Neural cell (in vitro differentiated cells): ENCODE results near the gene CAPN13.

Experiments
- EZH2 ChIP-seq: fragments of 200-600, 300-800 bp; shearing (Covaris generic), sonication (generic); IDR thresholded peaks from 2 replicates; pipeline ENCODE4 v1.6.1; 2014; ENCODE audit warnings: antibody characterized with exemption, low read length, borderline replicate concordance, mild to moderate bottlenecking; ENCODE audit not compliant: insufficient read depth, poor library complexity, severe bottlenecking
- MXI1 ChIP-seq: fragments of 450-650 bp; conservative IDR thresholded peaks from 2 replicates; pipeline ENCODE4 v1.6.1; 2014; ENCODE audit warnings: antibody characterized with exemption, mild to moderate bottlenecking; ENCODE audit not compliant: poor library complexity, severe bottlenecking
- POLR2AphosphoS5 ChIP-seq: IDR thresholded peaks from 2 replicates; pipeline ENCODE4 v1.6.1; 2012
- RAD21 ChIP-seq: fragments of 450-650 bp; conservative IDR thresholded peaks from 2 replicates; pipeline ENCODE4 v1.6.1; 2014; ENCODE audit warnings: antibody characterized with exemption, mild to moderate bottlenecking, moderate library complexity
- TAF1 ChIP-seq: IDR thresholded peaks from 2 replicates; pipeline ENCODE4 v1.6.1; 2012; ENCODE audit warnings: low read depth
- TF ChIP-seq, protein P1 (sequence below): fragments of 450-650 bp; IDR thresholded peaks from 2 replicates; pipeline ENCODE4 v1.5.1; 2014; ENCODE audit warnings: antibody characterized with exemption, mild to moderate bottlenecking, moderate library complexity; ENCODE audit not compliant: poor library complexity, severe bottlenecking
- TF ChIP-seq, protein P2 (sequence below): IDR thresholded peaks from 2 replicates; pipeline ENCODE4 v1.6.1; 2012; ENCODE audit warnings: borderline replicate concordance

DNA sequence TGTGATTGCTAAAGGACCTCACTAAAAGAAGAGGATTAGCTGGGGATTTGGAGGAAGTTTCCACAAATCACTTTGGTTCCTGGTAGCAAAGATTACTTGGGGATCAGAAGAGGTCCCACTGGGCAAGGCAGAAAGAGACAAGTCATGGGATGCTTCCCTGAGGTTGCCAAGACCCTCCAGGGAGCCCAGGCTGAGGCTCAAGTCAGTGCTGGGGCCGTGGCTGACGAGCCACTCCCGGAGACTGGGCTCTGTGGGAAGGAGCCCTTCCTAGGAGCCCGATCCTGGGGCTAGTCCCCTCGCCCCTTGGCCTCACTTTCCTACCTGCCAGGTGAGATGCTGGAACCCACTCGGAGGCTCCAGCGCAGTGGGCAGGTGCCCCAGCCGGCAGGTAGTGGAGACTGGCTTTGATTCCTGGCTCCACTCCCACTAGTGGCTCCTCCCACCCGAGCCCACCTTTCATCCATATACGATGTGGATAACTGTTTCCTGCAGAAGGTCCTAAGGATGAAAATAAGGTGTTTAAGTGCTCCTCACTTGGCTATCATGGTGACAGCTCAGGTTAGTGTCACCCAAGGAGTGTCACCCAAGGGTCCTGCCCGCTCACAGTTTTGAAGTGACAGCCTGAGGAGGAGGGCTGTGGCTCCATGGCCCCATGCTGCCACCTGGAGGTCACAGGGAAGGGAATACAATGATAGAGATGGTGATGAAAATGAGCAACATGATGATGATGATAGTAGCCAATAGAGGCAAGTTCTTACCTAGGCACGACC, 100.5 kb downstream of the CAPN13 start:
- TF ChIP-seq EZH2 (no peak), TAF1 (no peak), POLR2AphosphoS5 (no peak), RAD21 (peak; percentile 99), MXI1 (no peak)
- TF ChIP-seq, protein P1, sequence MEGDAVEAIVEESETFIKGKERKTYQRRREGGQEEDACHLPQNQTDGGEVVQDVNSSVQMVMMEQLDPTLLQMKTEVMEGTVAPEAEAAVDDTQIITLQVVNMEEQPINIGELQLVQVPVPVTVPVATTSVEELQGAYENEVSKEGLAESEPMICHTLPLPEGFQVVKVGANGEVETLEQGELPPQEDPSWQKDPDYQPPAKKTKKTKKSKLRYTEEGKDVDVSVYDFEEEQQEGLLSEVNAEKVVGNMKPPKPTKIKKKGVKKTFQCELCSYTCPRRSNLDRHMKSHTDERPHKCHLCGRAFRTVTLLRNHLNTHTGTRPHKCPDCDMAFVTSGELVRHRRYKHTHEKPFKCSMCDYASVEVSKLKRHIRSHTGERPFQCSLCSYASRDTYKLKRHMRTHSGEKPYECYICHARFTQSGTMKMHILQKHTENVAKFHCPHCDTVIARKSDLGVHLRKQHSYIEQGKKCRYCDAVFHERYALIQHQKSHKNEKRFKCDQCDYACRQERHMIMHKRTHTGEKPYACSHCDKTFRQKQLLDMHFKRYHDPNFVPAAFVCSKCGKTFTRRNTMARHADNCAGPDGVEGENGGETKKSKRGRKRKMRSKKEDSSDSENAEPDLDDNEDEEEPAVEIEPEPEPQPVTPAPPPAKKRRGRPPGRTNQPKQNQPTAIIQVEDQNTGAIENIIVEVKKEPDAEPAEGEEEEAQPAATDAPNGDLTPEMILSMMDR: peak; percentile 97
- TF ChIP-seq, protein P2, sequence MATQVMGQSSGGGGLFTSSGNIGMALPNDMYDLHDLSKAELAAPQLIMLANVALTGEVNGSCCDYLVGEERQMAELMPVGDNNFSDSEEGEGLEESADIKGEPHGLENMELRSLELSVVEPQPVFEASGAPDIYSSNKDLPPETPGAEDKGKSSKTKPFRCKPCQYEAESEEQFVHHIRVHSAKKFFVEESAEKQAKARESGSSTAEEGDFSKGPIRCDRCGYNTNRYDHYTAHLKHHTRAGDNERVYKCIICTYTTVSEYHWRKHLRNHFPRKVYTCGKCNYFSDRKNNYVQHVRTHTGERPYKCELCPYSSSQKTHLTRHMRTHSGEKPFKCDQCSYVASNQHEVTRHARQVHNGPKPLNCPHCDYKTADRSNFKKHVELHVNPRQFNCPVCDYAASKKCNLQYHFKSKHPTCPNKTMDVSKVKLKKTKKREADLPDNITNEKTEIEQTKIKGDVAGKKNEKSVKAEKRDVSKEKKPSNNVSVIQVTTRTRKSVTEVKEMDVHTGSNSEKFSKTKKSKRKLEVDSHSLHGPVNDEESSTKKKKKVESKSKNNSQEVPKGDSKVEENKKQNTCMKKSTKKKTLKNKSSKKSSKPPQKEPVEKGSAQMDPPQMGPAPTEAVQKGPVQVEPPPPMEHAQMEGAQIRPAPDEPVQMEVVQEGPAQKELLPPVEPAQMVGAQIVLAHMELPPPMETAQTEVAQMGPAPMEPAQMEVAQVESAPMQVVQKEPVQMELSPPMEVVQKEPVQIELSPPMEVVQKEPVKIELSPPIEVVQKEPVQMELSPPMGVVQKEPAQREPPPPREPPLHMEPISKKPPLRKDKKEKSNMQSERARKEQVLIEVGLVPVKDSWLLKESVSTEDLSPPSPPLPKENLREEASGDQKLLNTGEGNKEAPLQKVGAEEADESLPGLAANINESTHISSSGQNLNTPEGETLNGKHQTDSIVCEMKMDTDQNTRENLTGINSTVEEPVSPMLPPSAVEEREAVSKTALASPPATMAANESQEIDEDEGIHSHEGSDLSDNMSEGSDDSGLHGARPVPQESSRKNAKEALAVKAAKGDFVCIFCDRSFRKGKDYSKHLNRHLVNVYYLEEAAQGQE: no peak
